Activated T-cell treated with anti-CD3 and anti-CD28 coated beads, Interleukin-2, amount 50 U/mL, for 48 hours (primary cell): ENCODE data around the gene CARD11.

Source experiments
- DNase-seq, 2 experiments: peaks; one replicate each; pipeline ENCODE4 v3.0.0-alpha.2; 2020

The CARD11 gene

DNA sequence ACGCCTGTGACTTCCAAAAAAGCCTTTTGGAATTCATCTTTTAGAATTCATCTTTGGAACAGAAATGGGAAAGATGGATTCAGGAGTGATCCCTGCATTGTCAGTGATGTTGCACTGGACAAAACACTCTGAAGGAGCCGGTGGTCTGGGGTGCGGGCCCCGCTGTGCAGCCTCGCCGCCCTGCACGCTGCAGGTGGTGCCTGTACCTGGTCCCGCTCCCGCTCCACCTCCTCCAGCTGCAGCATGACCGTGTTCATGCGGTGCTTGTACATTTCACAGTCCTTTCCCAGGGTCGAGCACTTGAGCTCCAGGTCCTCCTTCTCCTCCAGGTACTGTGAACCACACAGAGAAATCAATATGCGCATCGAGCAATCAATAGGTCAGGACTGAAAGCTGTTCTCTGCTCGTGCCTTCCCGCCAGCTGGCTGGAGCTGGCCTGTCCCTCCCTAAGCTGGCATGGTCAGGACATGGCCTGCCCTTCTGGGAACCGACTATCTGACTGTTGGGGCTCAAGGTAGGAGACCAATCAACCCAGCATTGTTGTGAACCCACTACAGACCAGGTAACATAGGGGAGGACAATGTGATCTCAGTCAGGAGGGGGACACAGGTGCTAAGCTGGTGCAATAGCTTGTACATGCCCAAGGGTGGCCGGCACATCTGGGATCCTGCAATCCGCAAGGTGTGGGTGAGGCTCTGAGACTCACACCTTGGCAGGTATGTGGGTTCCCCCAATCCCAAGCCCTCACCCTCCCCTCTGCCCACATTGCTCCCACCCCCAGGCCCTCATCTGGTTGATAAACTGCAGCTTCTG, 105.8 kb downstream of the CARD11 start:
- no peak for DNase-seq

DNA sequence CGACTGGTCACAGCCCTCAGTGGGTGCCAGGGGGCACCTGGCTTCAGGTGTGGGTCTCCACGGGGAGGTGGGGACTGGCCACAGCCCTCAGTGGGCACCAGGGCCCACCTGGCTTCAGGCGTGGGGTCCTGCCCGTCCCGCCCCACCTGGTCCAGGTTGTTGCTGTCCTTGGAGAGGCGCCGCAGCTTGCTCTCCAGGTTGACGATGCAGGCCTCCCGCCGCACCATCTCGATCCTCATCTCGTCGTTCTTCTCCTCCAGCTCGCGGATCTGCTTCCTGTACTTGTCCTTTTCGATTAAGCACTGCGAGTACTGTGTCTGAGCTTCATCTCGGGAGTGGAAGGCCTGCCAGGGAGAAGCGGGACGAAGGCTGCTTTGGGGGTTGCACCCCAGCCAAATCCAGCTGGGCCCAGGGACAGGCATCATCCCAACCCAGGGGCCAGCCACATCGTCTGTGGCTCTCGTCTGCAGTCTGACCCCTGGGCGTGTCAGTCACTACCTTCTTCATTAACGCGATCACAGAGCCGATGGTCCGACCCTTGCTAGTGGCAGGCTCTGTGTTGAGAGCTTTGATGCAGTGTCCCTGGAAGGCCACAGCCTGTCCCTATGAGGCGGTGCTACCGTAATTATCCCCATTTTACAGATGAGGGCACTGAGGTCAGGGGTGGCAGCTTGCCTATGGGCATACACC, 106.6 kb downstream of the CARD11 start:
- DNase-seq, result no peak

DNA sequence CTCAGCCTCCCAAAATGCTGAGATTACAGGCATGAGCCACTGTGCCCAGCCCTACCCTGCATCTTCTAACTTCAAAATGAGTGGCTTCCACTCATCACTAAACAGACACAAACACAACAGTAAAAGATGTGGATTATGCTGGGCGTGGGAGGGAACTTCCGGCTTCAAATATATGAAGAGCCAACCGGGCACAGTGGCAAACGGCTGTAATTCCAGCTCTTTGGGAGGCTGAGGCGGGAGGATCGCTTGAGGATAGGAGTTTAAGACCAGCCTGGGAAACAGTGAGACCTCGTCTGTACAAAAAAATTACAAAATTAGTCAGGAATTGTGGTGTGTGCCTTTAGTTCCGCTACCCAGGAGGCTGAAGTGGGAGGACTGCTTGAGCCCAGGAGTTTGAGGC, 107.4 kb downstream of the CARD11 start:
- no peak for DNase-seq

DNA sequence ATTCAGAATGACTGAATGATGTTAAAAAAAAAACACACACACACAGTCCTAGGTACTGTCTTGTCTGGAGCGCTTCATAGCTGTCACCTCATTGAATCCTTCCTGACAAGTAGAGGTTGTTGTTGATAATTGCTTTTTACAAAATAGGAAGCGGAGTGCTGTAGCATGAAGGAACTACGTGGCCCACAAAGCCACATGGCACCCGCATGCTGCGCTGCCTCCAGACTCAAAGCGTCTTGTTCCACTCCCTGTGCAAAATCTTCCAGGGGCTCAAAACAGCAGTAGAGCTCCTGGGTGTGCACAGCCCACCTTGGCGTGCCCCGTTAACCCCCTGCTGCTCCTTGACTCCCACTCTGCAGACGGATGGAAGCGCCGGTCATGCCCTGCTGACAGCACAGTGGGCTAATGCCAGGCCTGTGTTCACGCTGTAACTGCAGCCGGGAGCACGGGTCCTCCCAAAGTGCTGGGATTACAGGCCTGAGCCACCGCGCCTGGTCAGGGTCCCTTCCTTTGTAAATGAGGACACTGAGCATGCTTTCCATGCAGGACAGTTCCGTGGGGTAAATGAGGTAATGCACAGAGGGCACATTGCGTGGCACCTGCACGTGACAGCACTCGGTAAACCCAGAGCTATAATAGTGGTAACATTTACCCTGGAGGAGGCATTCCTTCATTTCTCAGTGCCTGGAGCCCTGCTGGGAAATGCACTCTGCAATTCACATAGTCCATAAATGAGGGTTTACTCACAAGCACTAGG, 108.5 kb downstream of the CARD11 start:
- no peak for DNase-seq

DNA sequence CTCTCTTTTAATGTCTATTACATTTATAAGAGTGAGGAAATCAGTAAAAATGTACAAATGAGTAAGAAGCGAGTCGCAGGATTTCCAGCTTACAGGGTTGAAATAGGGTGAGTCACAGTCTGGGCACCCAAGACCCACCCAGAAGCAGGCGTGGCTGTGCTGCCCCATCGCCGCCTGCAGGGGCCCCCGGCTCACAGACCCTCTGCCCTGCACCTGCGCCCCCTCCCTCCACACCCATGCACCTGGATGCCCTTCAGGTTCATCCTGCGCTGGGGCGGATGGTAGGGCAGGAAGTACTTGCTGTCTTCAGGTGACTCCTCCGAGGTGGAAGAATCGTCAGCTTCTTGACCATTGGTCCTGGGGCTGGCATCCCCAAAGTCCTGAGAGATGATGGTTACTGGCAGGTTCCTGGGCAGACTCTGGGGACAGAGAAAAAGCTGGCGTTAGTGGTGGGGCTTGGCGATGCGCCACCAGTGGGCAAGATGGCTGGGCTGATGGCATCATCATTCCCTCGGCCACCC, 109.4 kb downstream of the CARD11 start:
- DNase-seq, result peak; percentile 51 to 62

DNA sequence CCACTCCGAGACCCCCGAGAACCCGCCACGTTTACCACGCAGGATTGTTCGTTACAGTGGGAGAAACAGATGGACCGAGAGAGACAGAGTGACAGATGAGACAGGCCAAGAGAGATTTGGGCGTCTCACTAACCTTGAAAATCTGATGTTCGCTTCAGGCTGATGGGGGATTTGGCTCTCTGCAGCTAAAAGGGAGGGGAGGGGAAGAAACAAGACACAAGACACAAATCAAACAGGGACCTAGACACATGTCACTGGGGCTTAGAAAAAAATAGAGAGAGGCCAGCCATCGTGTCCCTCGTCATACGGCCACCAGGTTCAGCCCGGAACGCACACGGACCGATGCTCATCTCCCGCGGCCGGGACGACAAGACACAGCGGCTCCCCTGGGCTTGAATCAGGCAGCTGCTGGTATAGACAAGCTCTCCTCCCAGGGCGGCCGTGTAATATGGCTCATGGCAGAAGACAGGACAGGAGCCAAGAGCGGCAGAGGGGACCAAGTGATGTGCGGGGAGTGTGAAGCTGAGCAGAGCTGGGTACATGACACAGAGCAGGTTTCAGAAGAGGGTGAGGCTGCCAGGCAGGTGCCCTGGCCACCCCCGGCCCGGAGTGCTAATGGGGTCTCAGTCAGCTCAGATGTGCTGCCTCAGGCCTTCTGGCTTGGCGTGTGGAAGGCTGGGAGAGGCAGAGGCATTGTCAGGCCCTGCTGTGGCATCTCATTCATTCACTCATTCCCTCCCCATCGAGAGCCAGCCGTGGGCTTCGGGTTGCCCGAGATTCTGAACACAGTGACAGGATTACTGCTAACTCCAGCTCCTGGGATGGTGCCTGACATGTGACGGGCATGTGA, 111.0 kb downstream of the CARD11 start:
- no peak for DNase-seq

DNA sequence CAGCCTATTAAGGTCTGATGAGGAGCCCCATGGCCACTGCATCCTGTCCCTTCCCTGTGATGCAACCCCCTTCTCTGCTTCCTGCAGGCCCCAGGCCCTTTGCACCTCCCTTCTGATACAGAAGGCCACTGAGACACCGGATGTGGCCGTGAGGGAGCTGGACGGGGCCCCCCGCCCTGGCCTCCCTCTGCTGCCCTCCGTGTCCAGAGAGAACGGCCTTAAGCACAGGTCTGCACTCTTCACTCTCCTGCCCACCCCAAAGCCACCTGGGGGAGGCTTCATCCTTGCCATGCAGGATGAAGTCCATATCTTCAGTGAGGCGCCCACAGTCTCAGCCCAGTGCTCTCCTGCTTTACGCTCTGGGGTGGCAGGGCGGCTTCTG, 112.6 kb downstream of the CARD11 start:
- DNase-seq, result no peak

DNA sequence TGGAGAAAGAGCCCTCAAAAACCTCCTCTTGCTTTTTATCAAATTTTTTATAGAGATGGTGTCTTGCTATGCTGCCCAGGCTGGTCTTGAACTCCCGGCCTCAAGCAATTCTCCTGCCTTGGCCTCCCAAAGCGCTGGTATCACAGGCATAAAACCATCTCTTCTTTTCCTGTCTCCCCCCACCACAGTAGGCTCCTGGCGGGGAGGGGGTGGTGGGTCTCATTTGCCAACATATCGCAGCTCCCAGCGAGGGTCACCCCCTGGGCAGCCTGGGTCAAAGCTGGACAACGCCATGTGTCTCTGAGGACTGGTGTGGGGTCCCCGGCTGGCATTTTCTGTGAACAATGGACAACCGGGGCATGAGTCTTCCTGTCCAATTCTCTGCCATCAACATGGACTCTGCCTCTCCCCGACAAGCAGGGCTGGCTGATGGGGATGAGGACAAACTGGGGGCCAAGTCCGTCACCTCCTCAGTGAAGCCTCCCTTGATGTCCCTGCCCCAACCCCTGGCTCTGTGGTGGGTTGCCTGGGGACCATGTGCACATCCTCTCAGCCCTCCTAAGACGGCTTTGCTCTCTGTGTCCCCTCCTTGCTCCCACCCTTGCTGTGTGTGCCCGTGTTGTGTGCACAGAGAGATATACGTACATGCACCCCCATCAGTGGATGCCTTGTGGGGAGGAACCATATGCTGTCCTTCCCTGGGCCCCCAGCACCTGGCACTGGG, 113.2 kb downstream of the CARD11 start:
- no peak for DNase-seq

DNA sequence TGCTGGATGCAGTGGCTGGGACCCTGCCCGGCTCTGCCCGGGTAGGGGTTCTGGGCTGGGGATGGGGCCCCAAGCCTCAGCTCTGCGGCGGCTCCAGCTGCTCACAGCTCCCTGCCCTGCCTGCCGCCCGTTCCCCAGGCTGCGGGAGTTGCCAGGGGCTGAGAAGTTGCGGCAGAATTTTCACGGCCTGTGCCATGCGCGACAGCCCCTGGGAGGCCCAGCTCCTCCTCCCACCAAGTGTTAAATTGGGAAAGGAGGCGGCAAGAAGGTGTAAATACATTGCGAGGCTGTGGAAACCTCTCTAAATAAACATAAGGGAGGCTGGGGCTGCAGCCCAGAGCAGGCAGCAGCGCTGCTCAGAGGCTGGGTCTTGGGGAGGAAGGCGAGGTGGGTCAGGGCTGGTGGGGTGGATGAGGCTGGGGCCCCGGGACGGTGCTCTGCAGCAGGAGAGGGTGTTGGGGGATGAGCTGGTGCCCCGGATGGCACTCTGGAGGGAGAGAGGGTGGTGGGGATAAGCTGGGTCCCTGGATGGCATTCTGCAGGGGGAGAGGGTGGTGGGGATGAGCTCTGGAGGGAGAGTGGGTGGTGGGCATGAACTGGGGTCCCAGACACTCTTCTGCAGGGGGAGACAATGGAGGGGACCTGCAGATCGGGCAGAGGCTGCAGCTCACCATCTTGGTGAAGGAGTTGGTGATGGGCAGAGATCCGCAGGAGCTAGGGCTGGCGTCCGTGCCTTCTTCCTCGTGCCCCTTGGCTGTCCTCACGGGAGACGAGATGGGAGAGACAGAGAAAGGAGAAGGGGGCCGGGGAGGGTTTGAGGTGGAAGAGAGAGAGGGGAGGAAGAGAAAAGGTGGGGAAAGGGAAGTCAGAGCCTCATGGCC, 114.1 kb downstream of the CARD11 start:
- DNase-seq, result no peak

DNA sequence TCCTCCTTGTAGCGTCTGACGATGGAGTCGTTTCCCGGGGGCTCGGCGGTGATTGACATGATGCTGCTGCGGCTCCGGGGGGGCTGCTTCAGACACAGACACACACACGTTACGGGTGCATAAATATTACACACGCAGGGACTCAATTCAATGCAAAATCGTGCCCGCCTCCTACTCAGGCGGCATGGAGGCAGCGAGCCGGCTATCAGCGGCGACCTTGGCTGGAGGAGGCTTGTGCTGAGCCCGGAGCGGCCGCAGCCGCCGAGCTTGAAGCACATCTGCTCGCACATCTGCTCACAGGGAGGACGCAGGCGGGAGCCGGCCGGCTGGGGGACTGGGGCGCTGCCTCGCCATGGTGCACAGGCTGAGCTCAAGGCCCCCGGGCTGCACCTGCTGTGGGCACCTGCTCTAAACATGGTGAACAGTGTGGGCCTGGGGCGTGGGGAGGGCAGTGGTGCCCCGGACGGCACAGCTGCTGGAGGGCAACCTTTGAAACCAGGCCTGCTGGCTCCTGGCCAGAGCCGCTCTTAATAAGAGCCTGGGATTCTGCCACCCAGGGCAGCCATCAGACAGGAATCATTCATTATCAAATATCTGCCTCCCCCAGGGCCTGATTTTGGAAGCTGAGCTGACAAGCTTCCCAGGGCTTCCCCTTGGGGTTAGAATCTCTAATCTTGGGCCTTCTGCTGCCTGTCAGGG, 114.9 kb downstream of the CARD11 start:
- DNase-seq, result no peak

DNA sequence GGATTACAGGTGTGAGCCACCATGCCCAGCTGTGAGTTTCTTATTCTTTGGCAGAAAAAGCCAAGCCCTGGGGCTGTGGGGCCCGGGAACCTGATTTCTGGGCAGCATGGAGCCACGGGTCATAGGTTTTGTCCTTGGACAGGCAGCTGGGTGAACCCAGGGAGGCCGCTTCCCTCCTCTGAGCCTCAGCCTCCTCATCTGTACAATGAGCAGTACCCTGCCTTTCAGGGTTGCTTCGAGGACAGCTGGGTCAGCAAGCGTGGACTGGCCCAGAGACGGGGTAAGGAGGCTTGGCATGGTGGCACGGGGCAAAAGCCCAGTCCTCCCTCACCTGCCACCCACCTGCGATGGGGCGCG, 115.4 kb downstream of the CARD11 start:
- no peak for DNase-seq

DNA sequence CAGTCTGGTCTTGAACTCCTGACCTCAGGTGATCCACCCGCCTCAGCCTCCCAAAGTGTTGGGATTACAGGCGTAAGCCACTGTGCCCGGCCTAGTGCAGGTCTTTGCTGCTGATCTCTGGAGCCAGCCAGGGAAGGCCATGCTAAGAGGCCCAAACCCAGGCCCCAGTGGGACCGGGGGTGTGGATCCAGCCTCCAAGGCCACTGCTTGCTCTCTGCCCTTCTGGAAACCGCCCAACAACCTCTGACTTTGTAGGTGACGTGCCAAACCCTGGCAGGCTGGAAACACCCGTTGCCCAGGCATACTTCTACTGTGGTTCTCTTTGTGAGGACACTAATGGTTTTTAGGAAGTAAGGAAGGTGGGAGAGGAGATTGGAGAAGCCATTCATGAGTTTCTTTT, 116.1 kb downstream of the CARD11 start:
- no peak for DNase-seq

DNA sequence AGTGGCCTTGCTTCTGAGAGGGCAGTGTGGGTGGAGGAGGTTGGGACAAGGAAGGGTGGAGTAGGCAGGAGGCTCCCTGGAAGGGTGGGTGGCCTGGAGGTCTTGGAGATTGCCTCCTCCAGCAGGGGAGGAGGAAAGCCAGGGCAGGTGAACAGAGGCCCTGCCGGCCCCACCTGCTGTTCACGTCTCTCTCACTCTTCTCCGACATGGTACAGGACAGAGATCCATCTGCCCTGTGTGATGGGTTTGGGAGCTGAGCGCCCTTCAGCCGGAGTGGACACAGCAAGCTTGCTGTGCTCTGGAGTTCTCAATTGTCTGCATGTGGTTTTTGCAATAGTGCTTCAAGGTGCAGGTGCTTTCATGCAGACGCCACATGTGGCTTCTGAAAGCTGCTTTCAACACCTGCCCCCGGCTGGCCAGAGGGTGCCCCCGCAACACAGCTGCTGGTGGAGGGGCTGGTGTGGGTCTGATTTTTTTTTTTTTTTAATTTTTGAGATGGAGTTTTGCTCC, 116.7 kb downstream of the CARD11 start:
- DNase-seq, result no peak

DNA sequence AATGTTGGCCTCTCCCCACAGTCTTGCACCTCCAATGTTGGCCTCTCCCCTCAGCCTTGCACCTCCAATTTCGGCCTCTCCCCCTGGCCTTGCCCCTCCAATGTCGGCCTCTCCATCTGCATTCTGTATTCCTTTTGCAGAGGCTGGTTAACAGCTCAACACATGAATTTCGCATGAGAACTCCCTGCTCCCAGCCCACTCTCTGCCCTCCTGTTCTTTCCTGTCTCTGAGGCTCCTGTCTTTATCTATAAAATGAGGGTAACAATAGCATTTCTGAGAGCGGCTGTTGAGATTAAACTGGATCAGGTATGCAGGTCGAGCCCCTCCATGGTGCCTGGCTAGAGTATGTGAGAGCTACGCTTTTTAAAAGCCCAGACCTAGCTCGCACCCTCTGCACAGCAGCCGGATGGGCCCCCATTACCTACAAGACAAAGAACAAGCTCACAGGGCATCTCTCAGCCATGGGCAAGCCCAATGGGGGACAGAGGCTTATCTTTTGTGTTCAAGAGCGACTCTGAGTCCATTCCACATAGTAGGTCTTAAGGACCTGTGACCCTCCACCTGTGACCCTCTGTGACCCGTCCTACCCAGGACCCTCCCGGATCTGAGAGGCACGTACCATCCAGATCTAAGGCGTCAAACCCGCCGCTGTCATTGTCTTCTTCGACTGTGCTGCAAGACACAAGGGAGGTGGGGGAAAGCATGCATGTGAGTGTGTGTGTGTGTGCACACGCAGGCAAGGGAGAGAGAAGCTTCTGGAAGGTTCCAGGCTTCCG, 117.4 kb downstream of the CARD11 start:
- no peak for DNase-seq

DNA sequence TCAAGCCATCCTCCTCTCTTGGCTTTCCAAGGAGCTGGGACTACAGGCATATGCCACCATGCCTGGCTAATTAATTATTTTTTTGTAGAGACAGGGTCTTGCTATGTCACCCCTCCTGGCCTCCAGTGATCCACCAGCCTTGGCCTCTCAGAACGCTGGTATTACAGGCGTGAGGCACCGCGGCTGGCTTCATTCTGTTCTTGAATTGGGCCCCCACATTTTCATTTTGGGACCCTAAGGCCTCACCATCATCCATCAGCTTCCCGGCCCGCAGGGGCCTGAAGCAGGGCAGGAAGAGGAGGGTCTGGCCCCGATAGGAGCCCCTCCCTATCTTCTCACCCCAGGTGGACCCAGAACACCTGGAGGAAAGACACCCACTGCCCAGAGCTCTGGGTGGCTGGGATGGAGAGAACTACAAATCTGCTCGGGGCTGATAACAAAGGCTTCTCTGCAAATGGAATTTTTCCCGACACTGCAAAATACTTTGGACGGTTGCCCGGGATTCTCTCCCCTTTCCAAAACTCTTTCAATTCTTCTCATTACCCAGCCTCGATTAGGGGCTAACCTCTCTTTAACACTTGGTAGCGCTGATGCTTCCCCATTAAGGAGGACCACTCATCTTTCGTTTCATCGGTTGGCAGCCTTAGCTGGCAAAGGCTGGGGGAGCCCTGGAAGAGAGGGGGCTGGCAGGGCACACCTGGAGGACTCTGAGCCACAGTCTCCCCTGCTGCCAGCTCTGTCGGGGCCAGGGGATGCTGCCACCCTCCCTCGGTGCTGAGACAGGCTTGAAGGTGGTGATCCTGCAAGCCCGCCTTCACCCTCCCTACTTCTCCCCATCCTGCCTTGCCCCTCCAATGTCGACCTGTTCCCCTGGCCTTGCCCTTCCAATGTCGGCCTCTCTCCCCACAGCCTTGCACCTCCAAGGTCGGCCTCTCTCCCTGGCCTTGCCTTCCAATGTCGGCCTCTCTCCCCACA, 118.5 kb downstream of the CARD11 start:
- DNase-seq, result no peak

DNA sequence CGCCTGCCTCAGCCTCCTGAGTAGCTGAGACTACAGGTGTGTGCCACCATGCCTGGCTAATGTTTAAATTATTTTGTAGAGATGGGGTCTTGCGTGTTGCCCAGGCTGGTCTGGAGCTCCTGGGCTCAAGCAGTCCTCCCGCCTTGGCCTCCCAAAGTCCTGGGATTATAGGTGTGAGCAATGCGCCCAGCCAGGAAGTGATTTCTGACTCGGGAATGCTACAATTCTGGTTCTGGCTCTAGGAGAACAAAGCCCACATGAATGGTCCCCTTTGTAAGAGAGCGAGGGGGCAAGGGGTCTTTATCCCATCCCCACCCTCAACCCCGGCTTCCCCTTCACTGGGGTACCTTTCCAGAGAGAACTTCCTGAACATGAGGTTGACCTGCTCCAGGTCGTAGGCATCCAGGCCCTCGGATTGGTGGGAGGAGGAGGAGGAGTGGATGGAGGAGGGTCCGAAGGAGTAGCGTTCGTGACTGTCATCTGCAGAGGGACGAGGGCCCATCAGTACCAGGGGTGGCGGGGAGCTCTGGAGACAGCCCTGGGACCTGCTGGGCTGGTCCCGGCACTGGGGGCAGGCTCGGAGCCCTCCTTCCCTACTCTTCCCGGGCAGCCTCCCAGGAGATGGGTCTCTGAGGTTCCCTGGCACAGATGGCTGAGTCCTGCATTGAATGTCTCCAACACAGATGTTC, 119.6 kb downstream of the CARD11 start:
- no peak for DNase-seq

DNA sequence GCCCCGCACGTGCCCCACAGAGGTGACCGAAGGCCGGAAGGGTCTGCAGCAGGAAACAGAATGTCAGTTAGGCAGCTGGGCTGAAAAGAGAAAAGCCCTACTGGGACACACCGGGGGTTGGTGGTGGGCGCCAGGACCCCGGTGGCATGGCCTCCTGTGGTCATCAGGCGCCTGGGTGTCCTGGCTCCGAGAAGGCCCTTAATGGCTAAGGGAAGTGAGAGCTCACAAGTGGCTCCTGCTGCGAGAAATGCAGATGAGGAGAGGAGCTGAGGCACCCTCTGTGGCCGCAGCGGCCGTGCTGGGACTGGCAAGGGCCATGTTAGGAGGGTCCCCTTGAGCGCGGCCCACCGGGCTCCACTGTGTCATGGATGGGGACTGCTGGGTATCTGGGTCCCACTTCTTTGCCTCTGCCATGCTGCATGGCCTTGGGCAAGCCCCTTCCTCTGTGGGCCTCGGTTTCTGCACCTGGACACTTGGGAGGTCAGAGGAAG, 120.3 kb downstream of the CARD11 start:
- no peak for DNase-seq
